Activated CD8-positive, alpha-beta T cell treated with anti-CD3 and anti-CD28 coated beads for 36 hours (primary cell): ENCODE results near the gene MLLT10. TPM values are rescaled to one million over a fixed set of nuclear protein-coding genes. Genes with fewer than 3 reads are reported as not detected.

Experiments
- ATAC-seq: fragments of 200-7000 bp; cut with Tn5 transposase; one replicate; pipeline ENCODE4 v1.10.0; 2021; ENCODE audit warnings: mild to moderate bottlenecking, moderate library complexity
- CTCF ChIA-PET: fragments of 350-600 bp; sonication (Branson Sonifier 250); formaldehyde crosslinking; loops from one replicate; lab custom pipeline; 2021; ENCODE audit warnings: antibody characterized with exemption; lab: Charles Lee
- POLR2A ChIA-PET: fragments of 350-600 bp; sonication (Branson Sonifier 250); formaldehyde crosslinking; loops from one replicate; lab custom pipeline; 2021; ENCODE audit warnings: antibody characterized with exemption; lab: Charles Lee
- DNase-seq: peaks from one replicate; pipeline ENCODE4 v3.0.0-alpha.2; 2020
- H3K27ac Mint-ChIP-seq: one replicate; pipeline ENCODE4 v1.8.0; 2021; ENCODE audit warnings: mild to moderate bottlenecking, mixed read lengths
- H3K27me3 Mint-ChIP-seq: one replicate; pipeline ENCODE4 v1.8.0; 2021; ENCODE audit warnings: mixed read lengths
- H3K36me3 Mint-ChIP-seq: one replicate; pipeline ENCODE4 v1.8.0; 2021; ENCODE audit warnings: low read depth, mixed read lengths
- H3K4me1 Mint-ChIP-seq: one replicate; pipeline ENCODE4 v1.8.0; 2021; ENCODE audit warnings: low read depth, mixed read lengths
- H3K4me3 Mint-ChIP-seq: one replicate; pipeline ENCODE4 v1.8.0; 2021; ENCODE audit warnings: mild to moderate bottlenecking, moderate library complexity, mixed read lengths
- H3K9me3 Mint-ChIP-seq: one replicate; pipeline ENCODE4 v1.8.0; 2021; ENCODE audit warnings: mixed read lengths
- intact Hi-C: fragments of 100-400 bp; cut with micrococcal nuclease; formaldehyde crosslinking; loops from one replicate; pipeline ENCODE4 v1.10.0; 2022
- total RNA-seq, 2 experiments: library from RNA; stranded (reverse); gene quantifications; one replicate each; pipeline ENCODE4 v1.2.3, GENCODE V29; 2021
- TF ChIP-seq, protein P1 (sequence below): fragments of 200-600 bp; IDR thresholded peaks from one replicate; pipeline ENCODE4 v1.8.0; 2022; ENCODE audit warnings: antibody characterized with exemption, mild to moderate bottlenecking

The MLLT10 gene
- total RNA-seq, 2 experiments from 2014 or later: 33.9 to 36.4 TPM

DNA sequence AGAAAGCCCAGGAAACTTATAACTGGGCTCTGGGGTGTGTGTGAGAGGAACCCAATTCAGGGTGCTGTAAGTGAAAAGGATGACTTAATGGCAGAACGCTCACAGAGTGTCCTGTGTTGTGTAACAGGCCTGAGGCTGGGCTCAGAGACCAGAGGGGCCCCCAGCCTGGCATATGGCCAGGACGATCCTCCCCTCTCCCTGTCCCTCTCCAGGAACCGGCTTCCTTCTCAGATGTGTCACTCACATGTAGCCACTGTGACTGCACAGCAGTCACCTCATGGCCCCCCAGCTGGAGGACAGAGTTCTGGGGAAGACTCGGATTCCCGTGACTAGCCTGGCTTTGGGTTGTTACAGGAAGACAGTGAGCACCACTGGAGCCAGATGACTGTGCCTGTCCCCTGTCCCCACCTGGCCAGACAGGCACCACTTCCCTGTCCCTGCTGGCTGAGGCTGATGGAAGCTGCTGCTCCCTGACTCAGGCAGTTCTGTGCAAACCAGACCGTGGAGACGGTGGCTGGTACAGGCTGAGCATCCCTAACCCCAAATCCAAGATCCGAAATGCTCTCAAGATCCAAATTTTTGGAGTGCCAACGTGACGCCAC, 220.5 kb downstream of the MLLT10 start:
- intact Hi-C loops: loop anchor here (10.0 kb wide), 1 partner anchor 200 kb away; no protein-coding TSS in a partner anchor
- no peaks in the 10 kb centered on the region for H3K4me1 Mint-ChIP-seq
- no peaks in the 10 kb centered on the region for H3K27me3 Mint-ChIP-seq
- no peak overlapping the region for H3K27ac Mint-ChIP-seq
- ChIA-PET POLR2A (no interaction called here), CTCF (no interaction called here)
- TF ChIP-seq, protein P1, sequence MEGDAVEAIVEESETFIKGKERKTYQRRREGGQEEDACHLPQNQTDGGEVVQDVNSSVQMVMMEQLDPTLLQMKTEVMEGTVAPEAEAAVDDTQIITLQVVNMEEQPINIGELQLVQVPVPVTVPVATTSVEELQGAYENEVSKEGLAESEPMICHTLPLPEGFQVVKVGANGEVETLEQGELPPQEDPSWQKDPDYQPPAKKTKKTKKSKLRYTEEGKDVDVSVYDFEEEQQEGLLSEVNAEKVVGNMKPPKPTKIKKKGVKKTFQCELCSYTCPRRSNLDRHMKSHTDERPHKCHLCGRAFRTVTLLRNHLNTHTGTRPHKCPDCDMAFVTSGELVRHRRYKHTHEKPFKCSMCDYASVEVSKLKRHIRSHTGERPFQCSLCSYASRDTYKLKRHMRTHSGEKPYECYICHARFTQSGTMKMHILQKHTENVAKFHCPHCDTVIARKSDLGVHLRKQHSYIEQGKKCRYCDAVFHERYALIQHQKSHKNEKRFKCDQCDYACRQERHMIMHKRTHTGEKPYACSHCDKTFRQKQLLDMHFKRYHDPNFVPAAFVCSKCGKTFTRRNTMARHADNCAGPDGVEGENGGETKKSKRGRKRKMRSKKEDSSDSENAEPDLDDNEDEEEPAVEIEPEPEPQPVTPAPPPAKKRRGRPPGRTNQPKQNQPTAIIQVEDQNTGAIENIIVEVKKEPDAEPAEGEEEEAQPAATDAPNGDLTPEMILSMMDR: no peak
- H3K9me3 Mint-ChIP-seq: no peaks in the 10 kb centered on the region
- DNase-seq: no peak
- H3K4me3 Mint-ChIP-seq: no peak overlapping the region
- peaks cover 6% of the 10 kb centered on the region for H3K36me3 Mint-ChIP-seq
- no peak for ATAC-seq

DNA sequence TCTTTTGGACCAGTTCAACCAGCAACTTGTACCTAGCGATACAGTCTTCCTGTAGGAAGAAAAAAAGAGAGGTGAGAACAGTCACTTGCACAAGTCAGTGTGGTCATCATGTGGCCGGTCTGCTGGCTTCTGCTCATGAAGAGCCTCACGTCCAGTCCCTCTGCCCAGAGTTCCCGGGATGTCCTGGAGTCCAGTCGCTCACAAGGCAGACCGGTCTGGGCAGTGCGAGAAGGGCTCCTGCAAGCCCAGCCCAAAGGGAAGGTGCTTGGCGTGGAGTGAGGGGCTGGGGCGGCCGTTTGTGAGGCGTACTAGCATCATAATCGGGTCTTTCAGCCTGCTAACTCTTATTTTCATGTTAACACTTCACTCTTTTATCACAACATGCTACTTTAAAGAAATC, 222.7 kb downstream of the MLLT10 start:
- CTCF ChIA-PET: interaction anchor here (0.5 kb wide), 1 partner anchor 202 kb away, joined by 3 read pairs; no protein-coding TSS in a partner anchor

DNA sequence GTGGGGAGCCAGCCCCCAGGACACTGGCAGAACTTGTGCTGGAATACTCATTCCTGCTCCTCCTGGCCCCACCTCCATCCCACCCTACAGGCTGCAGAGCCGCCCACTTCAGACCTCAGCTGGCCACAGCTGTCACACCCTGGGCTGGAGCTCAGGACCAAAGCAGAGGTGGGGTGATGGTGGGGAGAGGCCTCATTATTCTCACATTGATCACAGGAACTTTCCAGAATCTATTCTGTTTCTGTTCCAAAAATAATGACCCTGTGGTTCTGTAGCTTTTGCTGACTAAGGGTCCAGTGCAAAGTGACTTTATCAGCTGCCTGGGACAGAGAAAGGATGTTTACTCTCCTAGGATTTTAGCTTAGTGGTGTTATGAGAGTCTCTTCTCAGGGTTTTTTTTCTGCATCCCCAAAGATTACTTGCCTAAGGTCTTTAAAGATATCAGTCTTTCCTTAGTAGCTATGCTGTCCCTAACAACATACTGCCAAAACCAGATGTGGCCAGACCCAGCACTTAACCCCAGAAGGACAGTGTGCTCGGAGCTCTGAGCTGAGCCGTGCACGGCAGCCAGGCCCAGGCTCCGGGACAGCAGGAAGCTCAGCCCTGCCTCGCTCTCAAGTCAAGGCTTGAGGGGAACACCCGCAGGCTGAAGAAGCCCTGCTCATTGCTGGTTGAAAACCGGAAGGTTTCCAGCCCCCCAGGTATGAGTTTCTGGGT, 223.3 kb downstream of the MLLT10 start:
- TF ChIP-seq, protein P1: no peak
- intact Hi-C loops: loop anchor here (10.0 kb wide), 1 partner anchor 197 kb away; no protein-coding TSS in a partner anchor
- ATAC-seq (no peak), DNase-seq (no peak)
- Mint-ChIP-seq H3K36me3 (peaks cover 6% of the 10 kb centered on the region), H3K27ac (no peak overlapping the region), H3K4me1 (no peaks in the 10 kb centered on the region), H3K27me3 (no peaks in the 10 kb centered on the region), H3K9me3 (no peaks in the 10 kb centered on the region), H3K4me3 (no peak overlapping the region)
- POLR2A ChIA-PET: no interaction called here
- CTCF ChIA-PET: interaction anchor here (0.5 to 1.9 kb wide), 2 partner anchors 25 to 201 kb away, joined by 3 to 7 read pairs; no protein-coding TSS in a partner anchor

More for the DNA sequence above, 222.7 kb downstream of the MLLT10 start:
- H3K9me3 Mint-ChIP-seq: no peaks in the 10 kb centered on the region
- peaks cover 6% of the 10 kb centered on the region for H3K36me3 Mint-ChIP-seq
- intact Hi-C loops: loop anchor here (10.0 kb wide), 1 partner anchor 198 kb away; no protein-coding TSS in a partner anchor
- POLR2A ChIA-PET: no interaction called here
- no peaks in the 10 kb centered on the region for H3K27me3 Mint-ChIP-seq
- no peaks in the 10 kb centered on the region for H3K4me1 Mint-ChIP-seq
- no peak for ATAC-seq
- TF ChIP-seq, protein P1: no peak
- no peak for DNase-seq
- no peak overlapping the region for H3K27ac Mint-ChIP-seq
- no peak overlapping the region for H3K4me3 Mint-ChIP-seq

DNA sequence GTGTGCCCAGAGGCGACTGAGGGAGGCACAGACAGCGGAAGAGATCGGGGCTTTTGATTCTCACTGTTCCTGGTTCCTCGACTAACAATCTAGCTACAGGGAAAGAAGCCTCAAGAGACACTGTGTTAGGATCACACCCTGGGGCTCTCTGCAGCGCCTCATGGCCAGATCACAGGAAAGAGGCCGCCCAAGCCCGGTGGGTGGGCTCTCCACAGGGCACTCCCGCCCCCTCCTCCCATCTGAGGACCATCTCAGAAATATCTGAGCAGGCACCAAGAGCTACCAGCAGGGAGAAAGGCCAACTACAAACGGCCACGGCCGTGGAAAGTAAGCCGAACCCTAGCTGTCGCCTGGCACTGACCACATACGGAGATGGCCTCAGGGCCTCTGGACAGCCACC, 224.2 kb downstream of the MLLT10 start:
- Mint-ChIP-seq H3K9me3 (no peaks in the 10 kb centered on the region), H3K36me3 (peaks cover 6% of the 10 kb centered on the region), H3K4me1 (no peaks in the 10 kb centered on the region), H3K27ac (no peak overlapping the region), H3K27me3 (no peaks in the 10 kb centered on the region), H3K4me3 (no peak overlapping the region)
- TF ChIP-seq, protein P1: no peak
- intact Hi-C loops: loop anchor here (10.0 kb wide), 1 partner anchor 197 kb away; no protein-coding TSS in a partner anchor
- DNase-seq: no peak
- ChIA-PET POLR2A (no interaction called here), CTCF (interaction anchor here (1.0 to 1.9 kb wide), 4 partner anchors 12 to 262 kb away, joined by 3 to 7 read pairs (median 4); no protein-coding TSS in a partner anchor)
- ATAC-seq: no peak
